GM12875 (cell line): Measurements from ENCODE around the gene MYBPHL.
"Not testable (repeated sequence)": the region's sequence is repeated elsewhere in the genome, so short reads cannot be mapped to it uniquely, and the experiment has no call there.

Source experiments
- H3K4me3 ChIP-seq: one replicate; pipeline ENCODE4 v1.5.1; 2011; ENCODE audit warnings: low read depth, low read length, control low read depth
- TF ChIP-seq, protein P1 (sequence below): IDR thresholded peaks from 2 replicates; pipeline ENCODE4 v1.5.1; 2011; ENCODE audit warnings: low read depth, mild to moderate bottlenecking, control low read depth, inconsistent platforms, low read length, moderate library complexity, borderline replicate concordance; ENCODE audit not compliant: insufficient read depth

The MYBPHL gene

DNA sequence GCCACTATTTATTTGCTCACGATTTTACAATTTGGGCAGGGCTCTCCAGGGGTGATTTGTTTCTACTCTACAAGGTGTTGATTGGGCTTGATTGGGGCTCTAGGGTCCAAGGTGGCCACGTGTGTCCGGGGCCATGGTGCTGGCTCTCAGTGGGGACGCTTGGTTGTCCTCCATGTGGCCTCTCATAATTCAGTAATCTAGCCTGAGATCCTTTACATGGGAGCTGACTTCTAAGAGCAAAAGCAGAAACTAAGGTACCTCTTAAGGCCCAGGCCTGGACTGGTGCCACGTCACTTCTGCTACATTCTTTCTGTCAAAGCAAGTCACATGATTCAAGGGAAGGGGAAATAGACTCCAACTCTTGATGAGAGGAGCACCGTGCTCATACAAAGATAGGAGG, 15.8 kb downstream of the MYBPHL start:
- no peak overlapping the region for H3K4me3 ChIP-seq
- TF ChIP-seq, protein P1, sequence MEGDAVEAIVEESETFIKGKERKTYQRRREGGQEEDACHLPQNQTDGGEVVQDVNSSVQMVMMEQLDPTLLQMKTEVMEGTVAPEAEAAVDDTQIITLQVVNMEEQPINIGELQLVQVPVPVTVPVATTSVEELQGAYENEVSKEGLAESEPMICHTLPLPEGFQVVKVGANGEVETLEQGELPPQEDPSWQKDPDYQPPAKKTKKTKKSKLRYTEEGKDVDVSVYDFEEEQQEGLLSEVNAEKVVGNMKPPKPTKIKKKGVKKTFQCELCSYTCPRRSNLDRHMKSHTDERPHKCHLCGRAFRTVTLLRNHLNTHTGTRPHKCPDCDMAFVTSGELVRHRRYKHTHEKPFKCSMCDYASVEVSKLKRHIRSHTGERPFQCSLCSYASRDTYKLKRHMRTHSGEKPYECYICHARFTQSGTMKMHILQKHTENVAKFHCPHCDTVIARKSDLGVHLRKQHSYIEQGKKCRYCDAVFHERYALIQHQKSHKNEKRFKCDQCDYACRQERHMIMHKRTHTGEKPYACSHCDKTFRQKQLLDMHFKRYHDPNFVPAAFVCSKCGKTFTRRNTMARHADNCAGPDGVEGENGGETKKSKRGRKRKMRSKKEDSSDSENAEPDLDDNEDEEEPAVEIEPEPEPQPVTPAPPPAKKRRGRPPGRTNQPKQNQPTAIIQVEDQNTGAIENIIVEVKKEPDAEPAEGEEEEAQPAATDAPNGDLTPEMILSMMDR, result no peak

DNA sequence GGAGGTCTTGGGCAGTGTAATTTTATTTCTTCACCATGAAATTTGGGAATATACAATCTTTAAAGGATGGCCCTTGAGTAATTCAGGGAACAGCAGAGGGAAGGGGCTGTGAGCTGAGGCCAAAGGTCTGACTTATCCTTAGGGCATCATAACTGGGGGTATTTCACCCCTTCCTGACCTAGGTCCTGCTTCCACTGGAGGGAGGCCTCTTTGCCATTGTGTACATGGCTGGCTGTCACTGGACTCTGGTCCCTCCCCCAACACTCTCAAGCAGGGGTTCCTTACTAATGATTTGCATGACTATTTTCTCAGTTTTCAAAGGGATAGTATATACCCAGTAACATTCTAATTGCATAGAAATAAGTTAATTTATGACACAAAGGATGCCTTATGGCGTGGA, 16.7 kb downstream of the MYBPHL start:
- TF ChIP-seq, protein P1, result no peak

GRCh38 chr1:109286762-109287161, 20.0 kb downstream of the MYBPHL start:
- H3K4me3 ChIP-seq, result not testable (repeated sequence)

More for the DNA sequence above, 16.7 kb downstream of the MYBPHL start:
- H3K4me3 ChIP-seq, result no peak overlapping the region

- H3K4me3 ChIP-seq, result peak overlapping the region; percentile 87
- TF ChIP-seq, protein P1, result no peak
Observed at GRCh38 chr1:109283748-109284600, 22.8 kb downstream of the MYBPHL start.

- peak within 1 kb of the TSS; percentile 87 for H3K4me3 ChIP-seq
- TF ChIP-seq, protein P1, result peak; percentile 54; the same call in 1 of the 2 replicates
Observed at GRCh38 chr1:109282952-109283747, 23.7 kb downstream of the MYBPHL start, which contains the start of gene PSRC1. Gene PSRC1 (minus strand): TSS chr1:109283145.

DNA sequence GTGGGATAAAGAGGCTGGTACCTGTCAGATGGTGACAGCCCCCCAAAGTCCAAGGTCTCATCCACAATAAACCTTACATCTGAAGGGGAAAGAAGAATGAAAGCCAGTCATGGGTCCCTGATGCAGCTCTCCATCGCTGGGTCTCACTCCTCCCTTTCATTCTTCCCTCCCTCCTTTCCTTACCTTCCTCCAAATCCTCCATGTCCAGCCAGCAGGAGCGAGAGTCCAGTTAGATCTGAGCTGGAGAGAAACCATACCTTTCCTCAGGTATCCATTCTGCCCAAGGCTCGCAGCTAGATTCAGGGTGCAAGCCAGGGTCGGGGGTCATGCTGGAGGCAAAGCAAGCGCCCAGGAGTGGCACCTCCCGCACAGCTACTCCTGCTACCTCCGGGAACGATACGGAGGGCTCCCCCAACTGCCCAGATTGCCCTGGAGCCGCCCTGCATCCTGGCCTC, 24.3 kb downstream of the MYBPHL start:
- H3K4me3 ChIP-seq, result peak overlapping the region; percentile 87
- TF ChIP-seq, protein P1, result no peak

- TF ChIP-seq, protein P1, result no peak
Observed at GRCh38 chr1:109281680-109282496, 24.9 kb downstream of the MYBPHL start.

More at GRCh38 chr1:109281680-109282496, 24.9 kb downstream of the MYBPHL start:
- H3K4me3 ChIP-seq, result peak overlapping the region; percentile 87
